Mammary microvascular endothelial cell (primary cell): ENCODE data around the gene ZNF525. TPM values are rescaled to one million over a fixed set of nuclear protein-coding genes. Genes with fewer than 3 reads are reported as not detected.

Experiments used
- total RNA-seq: library from RNA; depleted of rRNA; stranded (reverse); fragments of >200 nt; gene quantifications from 2 replicates; pipeline ENCODE4 v1.2.3, GENCODE V29; 2015

The ZNF525 gene
- 3.3 and 4.2 TPM in 2 replicates for total RNA-seq

GRCh38 chr19:53365134-53365898, at the start of gene ZNF525:
Gene ZNF525 (plus strand): TSS chr19:53365705. CDS start chr19:53372282, 6,577 bp downstream.

GRCh38 chr19:53333463-53334449, 31.7 kb upstream of the ZNF525 start, which contains the start of gene ZNF845:
Gene ZNF845 (plus strand): TSS chr19:53333749. CDS start chr19:53341308, 7,559 bp downstream.

GRCh38 chr19:53394974-53395839, 29.7 kb downstream of the ZNF525 start, which contains the start of gene ZNF765:
Gene ZNF765 (plus strand): TSS chr19:53395149. CDS start chr19:53398016, 2,867 bp downstream.

GRCh38 chr19:53431399-53432087, 66.0 kb downstream of the ZNF525 start, which contains the start of gene ZNF761:
Gene ZNF761 (plus strand): TSS chr19:53431984. CDS start chr19:53447269, 15,285 bp downstream.

Other genes with a start within 250 kb of the ZNF525 start
- gene ZNF415, start 232.8 kb upstream of the ZNF525 start, total RNA-seq, result 4.8 and 5.3 TPM in 2 replicates
- 10.1 and 10.6 TPM in 2 replicates for gene ZNF347, start 206.7 kb upstream of the ZNF525 start, total RNA-seq
- 1.7 and 6.7 TPM in 2 replicates for gene ZNF665, start 172.3 kb upstream of the ZNF525 start, total RNA-seq
- 11.7 and 15.5 TPM in 2 replicates for gene ZNF677, start 110.8 kb upstream of the ZNF525 start, total RNA-seq
- not detected in 2 replicates for gene VN1R2, start 107.4 kb upstream of the ZNF525 start, total RNA-seq
- not detected in 2 replicates for gene VN1R4, start 98.0 kb upstream of the ZNF525 start, total RNA-seq
- 5.1 and 6.3 TPM in 2 replicates for gene ZNF845, start 32.0 kb upstream of the ZNF525 start, total RNA-seq
- 6.8 and 9.0 TPM in 2 replicates for gene ZNF765, start 29.4 kb downstream of the ZNF525 start, total RNA-seq
- gene ZNF761, start 66.3 kb downstream of the ZNF525 start, total RNA-seq, result 7.0 TPM in 2 replicates
- gene ZNF813, start 102.0 kb downstream of the ZNF525 start, total RNA-seq, result 1.9 and 3.8 TPM in 2 replicates
- 3.6 and 5.5 TPM in 2 replicates for gene ZNF331, start 172.4 kb downstream of the ZNF525 start, total RNA-seq